Tibial nerve (tissue), 4 donors: ENCODE data around the gene NLRP12.

Source experiments
- EP300 ChIP-seq, 2 donors: sonication (generic); formaldehyde crosslinking; IDR thresholded peaks; one replicate each; pipeline ENCODE4 v1.6.1; 2017; ENCODE audit warnings: antibody characterized with exemption in 2 of 2, mild to moderate bottlenecking in 1 of 2
- POLR2A ChIP-seq, 2 donors: fragments of 450-650 bp; IDR thresholded peaks; one replicate each; pipeline ENCODE4 v1.6.1; 2017; ENCODE audit warnings: antibody characterized with exemption in 2 of 2, mild to moderate bottlenecking in 2 of 2, moderate library complexity in 2 of 2
- TF ChIP-seq, protein P1 (sequence below), 5 experiments: fragments of 200-600 bp in 3 of 5; fragments of 450-650 bp in 2 of 5; sonication (generic) in 3 of 5; IDR thresholded peaks; one replicate each; pipeline ENCODE4 v1.5.1; 2016 to 2019; ENCODE audit warnings: antibody characterized with exemption in 5 of 5, mild to moderate bottlenecking in 3 of 5, moderate library complexity in 2 of 5

DNA sequence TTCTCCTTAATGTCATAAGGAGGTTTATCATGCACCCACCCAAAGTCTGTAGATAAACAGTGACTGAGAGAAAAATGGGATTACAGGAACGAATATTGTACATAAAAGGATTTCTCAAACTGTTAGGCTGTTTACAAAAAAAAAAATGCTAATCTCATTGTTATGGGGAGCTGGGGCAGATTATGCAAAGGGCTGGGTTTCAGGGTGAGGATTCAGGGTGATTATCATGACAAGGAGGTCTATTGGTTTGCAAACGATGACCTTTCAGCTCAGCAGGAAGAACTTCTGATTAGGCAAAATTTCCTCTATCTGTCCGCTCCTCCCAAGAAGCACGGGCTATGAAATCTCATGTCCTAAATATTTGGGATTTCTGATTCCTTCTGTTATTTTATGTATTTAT is 41.4 kb downstream of the NLRP12 start:
- TF ChIP-seq EP300 (IDR thresholded peaks at IDR 0.05) (no peak), POLR2A (IDR thresholded peaks at IDR 0.05) (no peak)
- TF ChIP-seq, protein P1, sequence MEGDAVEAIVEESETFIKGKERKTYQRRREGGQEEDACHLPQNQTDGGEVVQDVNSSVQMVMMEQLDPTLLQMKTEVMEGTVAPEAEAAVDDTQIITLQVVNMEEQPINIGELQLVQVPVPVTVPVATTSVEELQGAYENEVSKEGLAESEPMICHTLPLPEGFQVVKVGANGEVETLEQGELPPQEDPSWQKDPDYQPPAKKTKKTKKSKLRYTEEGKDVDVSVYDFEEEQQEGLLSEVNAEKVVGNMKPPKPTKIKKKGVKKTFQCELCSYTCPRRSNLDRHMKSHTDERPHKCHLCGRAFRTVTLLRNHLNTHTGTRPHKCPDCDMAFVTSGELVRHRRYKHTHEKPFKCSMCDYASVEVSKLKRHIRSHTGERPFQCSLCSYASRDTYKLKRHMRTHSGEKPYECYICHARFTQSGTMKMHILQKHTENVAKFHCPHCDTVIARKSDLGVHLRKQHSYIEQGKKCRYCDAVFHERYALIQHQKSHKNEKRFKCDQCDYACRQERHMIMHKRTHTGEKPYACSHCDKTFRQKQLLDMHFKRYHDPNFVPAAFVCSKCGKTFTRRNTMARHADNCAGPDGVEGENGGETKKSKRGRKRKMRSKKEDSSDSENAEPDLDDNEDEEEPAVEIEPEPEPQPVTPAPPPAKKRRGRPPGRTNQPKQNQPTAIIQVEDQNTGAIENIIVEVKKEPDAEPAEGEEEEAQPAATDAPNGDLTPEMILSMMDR (IDR thresholded peaks at IDR 0.05), result no peak
